Activated CD4-positive, alpha-beta T cell treated with anti-CD3 and anti-CD28 coated beads, Interleukin-2, amount 50 U/mL, for 1 hour (primary cell): ENCODE data around the gene MSTO1.
"Not testable (repeated sequence)": the region's sequence is repeated elsewhere in the genome, so short reads cannot be mapped to it uniquely, and the experiment has no call there.

Experiments used
- DNase-seq: peaks from one replicate; pipeline ENCODE4 v3.0.0-alpha.2; 2020

The MSTO1 gene

DNA sequence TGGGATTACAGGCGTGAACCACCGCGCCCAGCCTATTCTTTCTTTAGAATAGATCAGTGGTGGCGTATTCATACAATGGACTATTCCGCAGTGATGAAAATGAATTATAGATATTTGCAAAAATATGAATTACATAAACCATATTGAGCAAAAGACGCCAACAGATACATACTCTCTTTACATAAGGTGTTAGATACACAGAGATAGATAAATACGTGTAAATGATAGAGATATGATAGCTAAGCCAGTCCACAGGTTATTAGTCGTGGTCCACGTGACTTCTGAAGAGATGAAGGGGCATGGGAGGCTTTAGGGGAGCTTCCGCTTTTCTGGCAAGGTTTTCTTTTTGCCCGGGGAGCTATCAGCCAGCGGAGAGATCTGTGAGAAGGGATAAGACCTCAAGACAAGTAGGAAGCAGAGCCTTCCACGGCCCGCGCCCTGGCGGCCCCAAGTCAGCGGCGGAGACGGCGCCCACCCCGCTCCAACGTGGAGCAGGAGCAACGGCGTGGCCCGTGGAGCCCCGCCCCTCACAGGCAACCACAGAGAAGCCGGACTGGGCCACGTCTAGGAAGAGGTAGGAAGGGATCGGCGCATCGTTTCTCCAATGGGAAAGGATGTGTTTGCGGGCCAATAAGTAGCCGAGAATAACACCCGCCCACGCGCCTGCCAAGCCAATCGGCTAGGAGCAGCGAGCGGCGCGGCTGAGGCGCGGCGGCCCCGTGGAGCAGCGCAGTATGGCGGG, at the start of gene MSTO1:
Gene MSTO1, plus strand, starts transcription at position 704 of the 742 bp plus-strand sequence. Its CDS starts 31 bp downstream, at position 735.
- DNase-seq = peak; percentile 93

DNA sequence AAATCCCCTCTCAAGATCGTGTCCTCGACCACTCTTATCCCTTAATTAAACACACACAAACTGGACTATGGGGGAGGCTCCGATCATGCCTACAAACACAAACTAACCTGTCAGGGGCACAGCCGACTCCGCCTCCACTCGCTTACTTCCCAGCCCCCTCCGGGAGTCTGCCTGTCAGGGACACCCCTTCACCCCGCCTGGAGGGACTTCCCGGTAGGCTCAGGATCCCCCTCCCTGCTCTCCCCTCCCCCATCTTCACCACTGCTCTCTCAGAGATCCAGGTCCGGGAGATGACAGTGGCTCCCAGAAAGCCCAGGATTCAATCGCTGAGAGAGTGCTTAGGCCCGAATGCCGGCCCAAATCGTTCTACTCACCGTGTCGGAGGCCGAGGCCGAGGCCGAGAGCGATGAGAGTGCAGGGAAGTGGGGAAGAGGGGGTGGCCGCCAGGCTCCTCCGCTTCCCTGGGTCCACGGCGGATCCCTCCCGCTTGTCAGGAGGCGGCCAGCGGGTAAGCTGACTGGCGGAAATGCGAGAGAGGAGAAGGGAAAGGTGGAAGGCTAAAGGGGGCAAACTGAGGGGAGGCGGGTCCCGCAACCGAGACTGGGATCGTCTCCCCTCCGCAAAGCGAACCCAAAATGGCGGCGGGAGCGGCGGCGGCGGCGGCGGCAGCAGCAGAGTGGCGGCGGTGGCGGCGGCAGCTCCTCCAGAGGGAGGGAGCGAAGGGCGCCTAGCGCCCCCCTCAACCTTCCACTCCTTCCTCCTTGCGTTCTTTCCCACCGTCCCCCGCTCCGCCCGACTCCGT, 48.0 kb upstream of the MSTO1 start:
- DNase-seq = peak; percentile 62

DNA sequence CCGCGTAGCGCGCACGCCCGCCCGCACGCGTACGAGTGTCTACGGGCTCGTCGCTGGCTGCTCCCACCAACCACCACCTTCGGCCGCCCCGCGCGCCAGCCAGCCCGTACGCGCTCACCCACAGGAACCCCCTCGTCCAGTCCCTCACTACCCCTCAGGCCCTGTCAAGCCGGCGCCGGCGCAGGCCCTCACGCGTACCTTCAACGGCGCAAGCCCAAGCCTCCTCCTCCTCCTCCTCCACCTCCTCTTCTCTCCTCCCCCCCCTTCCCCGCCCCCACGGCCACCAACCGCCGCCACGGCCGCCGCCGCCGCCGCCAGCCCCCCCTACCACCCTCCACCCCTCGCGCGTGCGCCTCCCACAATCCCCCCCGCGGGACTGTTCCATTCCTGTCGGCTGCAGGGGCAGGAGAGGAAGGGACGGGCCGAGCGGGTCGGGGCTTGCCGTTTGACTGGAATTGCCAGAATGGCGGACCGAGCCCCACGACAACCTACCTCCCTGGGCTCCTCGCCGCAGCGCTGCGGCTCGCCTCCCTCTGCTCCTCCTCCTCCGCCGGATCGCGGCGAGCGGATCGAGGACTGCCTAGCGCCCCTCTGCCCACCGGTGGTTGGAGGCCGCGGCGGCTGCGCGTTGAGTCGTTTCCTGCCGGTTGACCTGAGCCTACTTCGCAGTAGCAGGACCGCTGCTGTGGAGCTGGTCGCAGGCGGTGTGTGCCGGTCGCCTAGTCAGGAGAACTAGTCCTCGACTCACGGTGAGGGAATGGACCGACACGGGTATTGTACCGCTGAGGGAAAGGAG, 47.2 kb upstream of the MSTO1 start, which contains the start of gene ASH1L:
Gene ASH1L, minus strand, starts transcription at position 223 of the 796 bp plus-strand sequence. CDS start 41,284 bp downstream, outside the sequence.
- peak; percentile 93 for DNase-seq

DNA sequence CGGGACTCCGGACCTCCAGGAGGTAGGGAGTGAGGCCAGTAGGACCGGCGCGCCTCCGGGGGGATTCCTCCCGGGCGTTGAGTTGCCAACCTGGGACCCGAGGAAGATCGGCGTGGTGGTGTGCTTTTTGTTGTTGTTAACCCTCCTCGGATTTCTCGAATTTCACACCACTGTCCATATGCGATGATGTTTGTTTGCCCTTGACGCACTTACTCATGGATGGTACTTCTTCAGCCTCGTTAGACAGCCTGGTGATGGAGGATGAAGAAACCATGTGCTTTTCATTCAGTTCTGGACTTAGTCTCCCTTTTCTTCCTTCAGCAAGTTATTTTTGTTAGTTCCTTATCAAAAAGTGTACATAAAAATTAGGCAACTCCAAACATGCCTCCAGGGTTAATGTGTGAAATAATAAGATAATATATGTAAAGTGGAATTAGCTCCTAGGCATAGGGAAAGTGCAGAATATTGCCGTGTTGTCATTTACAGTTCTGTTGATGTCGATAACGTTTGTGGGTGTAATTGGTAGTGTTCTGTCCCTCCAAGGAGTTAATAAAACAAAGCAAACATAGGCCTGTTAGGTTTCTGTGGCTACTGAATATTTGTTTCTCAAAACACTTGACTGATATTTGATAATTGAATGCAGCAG, 46.5 kb upstream of the MSTO1 start:
- DNase-seq = not testable (repeated sequence)

DNA sequence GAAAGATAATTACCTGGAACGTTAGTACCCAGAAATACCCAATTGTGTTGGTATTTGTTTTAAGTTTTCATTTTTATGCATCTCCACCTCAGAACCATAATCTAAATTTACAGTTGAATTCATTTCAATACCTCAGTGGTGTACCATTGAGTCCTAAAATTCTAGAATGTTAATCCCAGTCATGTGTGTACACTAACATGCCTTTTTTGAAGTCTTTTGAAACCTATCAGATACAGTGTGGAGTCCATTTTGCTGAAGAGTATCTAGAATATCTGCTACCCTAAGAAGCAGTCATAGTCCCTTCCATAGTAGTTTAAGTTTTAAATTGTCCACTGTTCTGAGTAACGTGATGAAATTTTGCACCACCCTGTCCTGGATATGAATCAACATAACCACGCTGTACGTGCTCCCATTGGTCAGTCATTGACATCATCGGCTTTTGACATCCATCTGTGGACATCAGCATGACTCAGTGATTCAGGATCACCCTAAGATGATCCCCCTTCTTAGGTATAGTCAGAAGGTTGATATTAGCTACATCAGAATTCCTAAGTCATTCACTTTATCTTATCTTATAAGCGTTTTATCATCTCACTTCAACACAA, 39.9 kb upstream of the MSTO1 start:
- no peak for DNase-seq

DNA sequence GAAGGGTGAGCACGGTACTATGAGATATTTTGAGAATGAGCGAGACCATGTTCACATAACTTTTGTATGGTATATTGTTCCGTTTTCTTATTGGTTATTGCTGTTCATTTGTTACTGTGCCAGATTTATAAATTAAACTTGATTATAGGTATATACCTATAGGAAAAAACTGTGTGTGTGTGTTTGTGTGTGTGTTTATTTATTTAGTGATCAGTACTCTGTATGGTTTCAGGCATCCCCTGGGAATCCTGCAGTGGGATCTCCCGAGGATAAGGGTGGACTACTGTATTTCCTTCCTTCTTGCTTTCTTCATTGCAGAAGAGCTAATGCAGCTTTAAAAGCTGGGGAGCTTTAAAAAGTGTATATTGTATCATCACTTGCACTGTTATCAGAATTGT, 39.4 kb upstream of the MSTO1 start:
- no peak for DNase-seq

DNA sequence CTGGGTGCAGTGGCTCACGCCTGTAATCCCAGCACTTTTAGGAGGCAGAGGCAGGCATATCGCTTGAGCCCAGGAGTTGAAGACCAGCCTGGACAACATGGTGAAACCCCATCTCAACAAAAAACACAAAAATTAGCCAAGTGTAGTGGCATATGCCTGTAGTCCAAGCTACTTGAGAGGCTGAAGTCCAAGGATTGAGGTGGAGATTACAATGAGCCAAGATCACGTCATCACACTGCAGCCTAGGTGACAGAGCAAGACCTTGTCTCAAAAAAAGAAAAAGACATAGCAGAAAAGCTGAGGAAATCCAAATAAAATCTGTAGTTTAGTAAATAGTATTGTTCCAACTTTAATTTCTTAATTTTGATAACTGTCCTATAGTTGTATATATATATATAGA, 35.9 kb upstream of the MSTO1 start:
- DNase-seq = no peak

DNA sequence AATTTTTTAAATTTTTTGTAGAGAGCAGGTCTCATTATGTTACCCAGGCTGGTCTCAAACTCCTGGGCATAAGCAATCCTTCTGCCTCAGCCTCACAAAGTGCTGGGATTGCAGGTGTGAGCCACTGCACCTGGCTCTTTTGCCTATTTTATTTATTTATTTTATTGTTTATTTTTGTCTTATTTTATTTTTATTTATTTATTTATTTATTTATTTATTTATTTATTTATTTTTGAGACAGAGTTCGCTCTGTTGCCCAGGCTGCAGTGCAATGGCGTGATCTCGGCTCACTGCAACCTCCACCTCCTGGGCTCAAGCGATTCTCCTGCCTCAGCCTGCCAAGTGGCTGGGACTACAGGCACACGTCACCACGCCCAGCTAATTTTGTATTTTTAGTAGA, 34.4 kb upstream of the MSTO1 start:
- DNase-seq = not testable (repeated sequence)

DNA sequence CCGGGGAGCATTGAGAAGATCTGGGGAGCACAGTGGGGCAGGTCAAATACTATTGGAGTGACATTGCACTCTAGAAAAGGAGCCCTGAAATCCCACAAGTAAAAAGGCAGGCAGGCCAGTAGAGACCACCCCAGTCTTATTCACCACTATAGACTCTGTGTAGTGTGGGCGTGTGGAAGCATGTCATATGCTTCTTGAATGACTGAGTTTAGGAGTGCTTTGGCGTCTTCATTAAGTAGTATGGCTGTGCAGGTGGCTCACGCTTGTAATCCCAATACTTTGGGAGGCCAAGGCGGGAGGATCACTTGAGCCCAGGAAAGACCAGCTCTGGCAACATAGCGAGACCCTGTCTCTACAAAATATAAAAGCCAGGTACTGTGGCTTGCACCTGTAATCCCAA, 26.2 kb upstream of the MSTO1 start:
- DNase-seq = not testable (repeated sequence)

DNA sequence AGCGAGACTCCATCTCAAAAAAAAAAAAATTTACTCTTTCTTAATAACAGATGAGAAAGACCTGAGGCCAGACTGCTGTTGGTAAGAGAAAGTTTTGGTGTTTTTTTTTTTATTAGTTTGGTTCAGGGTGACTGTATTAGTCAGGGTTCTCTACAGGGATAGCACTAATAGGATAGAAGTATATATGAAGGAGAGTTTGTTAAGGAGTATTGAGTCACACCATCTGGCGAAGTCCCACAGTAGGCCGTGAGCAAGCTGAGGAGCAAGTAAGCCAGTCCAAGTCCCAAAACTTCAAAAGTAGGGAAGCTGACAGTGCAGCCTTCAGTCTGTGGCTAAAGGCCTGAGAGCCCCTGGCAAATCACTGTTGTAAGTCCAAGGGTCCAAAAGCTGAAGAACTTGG, 20.7 kb upstream of the MSTO1 start:
- DNase-seq = not testable (repeated sequence)

DNA sequence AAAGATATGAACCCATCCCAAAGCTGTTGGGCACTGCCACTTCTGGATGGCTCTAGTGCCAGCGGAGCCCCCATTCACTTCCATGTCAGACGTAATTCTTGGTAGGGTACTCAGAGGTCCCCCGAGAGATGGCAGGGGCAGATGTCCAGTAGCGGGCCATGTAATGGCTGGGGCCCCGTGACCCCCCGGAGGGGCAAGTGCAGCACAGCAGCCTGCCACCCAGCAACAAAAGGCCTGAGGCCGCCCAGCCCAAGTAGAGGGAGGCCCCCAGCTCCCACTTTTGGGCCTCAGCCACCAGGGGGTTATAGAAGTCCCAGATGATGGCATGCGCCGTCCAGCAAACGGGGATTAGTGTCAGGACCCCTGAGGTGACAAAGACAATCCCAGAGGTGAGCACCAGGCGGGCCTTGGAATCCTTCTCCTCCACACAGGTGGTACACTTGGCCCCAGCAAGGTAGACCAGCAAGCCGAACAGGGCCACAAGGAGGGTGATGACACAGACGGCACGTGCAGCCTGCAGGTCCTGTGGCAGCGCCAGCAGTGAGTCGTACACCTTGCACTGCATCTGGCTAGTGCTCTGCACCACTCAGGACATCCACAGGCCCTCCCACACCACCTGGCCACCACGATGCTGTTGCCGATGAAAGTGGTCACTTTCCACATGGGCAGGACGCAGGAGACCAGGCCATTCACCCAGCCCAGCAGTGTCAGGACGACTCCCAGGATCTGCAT, 19.3 kb upstream of the MSTO1 start:
- DNase-seq = not testable (repeated sequence)

DNA sequence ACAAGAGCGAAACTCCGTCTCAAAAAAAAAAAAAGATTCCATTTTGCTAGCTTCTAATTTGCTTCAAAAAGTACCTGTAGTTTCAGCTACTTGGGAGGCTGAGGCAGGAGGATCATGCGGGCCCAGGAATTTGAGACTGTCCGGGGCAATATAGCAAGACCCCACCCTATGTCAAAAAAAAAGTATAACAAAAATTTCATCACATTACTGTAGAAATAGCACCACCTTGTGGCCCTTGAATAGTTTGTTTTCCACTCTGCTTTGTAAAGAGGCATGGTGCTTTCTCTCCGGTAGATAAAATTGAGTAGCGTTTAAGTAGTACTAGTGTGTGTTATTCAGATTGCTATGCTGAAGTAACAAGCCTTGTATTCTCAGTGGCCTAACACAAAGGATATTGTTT, 18.2 kb upstream of the MSTO1 start:
- no peak for DNase-seq

DNA sequence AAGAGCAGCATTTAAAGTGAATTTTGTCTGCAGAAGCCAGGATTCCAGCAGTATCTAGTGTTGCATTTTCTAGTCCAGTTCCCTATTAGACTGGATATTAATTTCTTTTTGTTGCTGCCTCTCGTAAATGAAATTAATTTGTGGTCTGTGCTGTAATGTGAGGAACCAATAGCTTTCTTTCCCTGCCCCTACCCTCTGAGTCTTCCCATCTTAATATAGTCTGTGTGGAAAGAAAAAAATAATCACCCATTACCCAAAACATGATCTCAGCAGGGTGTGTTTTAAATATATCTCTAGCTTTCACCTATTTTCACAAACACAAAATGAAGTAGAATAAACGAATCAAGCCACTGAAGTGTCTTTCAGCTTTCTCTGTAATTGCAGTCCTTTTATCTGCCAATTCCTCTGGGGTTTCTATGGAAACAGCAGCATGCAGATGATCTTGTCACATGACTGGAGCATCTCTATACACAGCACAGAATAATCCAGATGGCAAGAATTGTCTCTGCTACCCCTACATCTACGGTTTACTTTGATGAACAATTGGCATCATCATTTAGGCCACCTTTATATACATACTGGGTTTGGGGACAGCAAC, 14.0 kb upstream of the MSTO1 start:
- DNase-seq = not testable (repeated sequence)

DNA sequence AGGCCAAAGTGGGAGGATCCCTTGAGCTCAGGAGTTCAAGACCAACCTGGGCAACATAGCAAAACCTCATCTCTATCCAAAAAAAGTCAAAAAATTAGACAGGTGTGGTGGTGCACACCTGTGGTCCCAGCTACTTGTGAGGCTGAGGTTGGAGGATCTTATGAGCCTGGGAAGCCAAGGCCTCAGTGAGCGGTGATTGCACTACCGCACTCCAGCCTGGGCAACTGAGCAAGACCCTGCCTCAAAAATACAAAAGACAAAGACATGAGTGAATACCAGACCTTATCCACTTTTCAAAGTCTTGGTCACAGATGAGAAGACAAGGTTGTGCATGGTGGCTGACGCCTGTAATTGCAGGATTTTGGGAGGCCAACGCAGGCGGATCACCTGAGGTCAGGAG, 13.2 kb upstream of the MSTO1 start:
- no peak for DNase-seq

DNA sequence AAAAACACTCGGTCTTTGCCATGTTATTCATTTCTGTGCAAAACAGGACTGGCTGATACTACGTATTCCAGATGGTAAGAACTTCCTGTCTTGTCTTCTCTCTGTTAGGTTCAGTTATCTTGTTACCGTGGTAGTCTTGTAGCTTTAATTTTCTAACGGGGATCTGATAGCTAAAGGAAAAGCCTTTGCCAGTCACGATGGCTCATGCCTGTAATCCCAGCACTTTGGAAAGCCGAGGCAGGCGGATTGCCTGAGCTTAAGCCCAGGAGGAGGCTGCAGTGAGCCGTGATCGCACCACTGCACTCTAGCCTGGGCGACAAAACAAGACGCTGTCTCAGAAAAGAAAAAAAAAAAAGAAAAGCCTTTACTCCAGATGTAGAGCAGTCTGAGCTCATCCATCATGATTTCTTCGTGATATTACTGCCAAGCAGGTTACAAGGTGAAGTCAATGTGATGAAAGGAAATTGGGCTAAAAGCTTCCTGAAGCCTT, 11.1 kb upstream of the MSTO1 start:
- DNase-seq = peak; percentile 3

DNA sequence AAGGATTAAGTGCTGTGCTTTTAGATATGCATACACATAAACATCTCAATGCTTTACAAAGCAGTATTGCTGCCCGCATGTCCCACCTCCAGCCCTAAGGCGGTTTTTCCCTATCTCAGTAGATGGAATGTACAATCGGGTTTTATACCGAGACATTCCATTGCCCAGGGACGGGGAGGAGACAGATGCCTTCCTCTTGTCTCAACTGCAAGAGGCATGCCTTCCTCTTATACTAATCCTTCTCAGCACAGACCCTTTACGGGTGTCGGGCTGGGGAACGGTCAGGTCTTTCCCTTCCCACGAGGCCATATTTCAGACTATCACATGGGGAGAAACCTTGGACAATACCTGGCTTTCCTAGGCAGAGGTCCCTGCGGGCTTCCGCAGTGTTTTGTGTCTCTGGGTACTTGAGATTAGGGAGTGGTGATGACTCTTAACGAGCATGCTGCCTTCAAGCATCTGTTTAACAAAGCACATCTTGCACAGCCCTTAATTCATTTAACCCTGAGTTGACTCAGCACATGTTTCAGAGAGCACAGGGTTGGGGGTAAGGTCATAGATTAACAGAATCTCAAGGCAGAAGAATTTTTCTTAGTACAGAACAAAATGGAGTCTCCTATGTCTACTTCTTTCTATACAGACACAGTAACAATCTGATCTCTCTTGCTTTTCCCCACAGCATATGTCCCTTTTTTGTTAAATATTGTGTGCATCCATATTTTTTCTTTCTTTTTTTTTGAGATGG, 10.0 kb upstream of the MSTO1 start:
- not testable (repeated sequence) for DNase-seq

DNA sequence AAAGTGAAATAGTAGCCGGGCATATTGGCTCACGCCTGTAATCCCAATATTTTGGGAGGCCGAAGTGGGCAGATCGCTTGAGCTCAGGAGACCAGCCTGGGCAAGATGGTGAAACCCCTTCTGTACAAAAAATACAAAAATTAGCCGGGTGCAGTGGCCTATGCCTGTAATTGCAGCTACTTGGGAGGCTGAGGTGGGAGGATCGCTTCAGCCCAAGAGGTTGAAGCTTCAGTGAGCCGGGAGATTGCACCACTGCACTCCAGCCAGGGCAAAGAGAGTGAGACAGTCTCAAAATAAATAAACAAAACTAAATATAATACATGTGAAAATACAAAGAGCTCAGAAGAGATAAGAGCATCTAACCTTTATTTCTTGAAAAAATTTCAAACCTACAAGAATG, 2.3 kb upstream of the MSTO1 start:
- no peak for DNase-seq

DNA sequence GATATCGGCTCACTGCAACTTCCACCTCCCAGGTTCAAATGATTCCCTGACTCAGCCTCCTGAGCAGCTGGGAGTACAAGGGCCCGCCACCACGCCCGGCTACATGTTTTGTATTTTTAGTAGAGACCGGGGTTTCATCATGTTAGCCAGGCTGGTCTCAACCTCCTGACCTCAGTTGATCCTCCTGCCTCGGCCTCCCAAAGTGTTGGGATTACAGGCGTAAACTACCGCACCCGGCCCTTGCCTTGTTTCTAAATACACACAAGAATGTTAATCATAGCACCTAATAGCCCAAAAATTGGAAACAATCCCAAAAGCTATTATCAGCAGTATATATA, 1.2 kb upstream of the MSTO1 start:
- no peak for DNase-seq

DNA sequence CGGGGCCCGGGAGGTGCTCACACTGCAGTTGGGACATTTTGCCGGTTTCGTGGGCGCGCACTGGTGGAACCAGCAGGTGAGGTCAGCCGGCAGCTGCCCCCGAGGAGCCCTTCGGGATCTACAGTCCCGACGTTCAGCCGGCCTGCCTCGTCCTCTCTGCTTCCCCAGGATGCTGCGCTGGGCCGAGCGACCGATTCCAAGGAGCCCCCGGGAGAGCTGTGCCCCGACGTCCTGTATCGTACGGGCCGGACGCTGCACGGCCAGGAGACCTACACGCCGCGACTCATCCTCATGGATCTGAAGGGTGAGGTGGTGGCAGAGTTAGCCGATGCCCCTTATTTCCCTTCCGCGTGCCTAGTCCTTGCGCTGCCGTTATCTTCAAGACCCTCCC, 234 bp downstream of the MSTO1 start:
- DNase-seq = not testable (repeated sequence)

DNA sequence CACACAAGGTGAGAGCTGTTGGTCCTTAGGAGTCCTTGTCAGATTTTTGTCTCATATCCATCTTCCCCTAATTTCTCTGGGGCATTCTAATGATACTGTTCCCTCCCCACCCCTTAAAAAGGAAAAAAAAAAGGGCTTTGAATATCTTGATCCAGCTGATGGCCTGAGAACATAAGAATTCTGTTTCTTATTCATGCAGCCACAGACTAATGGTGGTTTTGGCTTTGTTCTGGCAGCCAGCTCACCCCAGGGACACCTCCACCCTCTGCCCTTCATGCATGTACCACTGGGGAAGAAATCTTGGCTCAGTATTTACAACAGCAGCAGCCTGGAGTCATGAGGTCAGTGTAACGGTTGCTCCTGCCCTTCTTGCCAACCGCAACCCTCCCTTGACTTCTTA, 3.2 kb downstream of the MSTO1 start:
- DNase-seq = not testable (repeated sequence)
